ENCODE results near the gene AGFG1. TPM values are rescaled to one million over a fixed set of nuclear protein-coding genes. Genes with fewer than 3 reads are reported as not detected.

The AGFG1 gene
- total RNA-seq, 3 donors from 2014 or later: 69.2 to 76.3 (median 73.0) TPM

- DNase-seq (no peak), ATAC-seq (no peak)
- no peak for TF ChIP-seq CTCF (IDR thresholded peaks at IDR 0.05)
- no peaks in the 10 kb centered on the region for H3K36me3 ChIP-seq (ENCODE audit: low read depth)
- H3K9me3 ChIP-seq: no peaks in the 10 kb centered on the region
- no peak overlapping the region for H3K4me3 ChIP-seq
- peaks cover 10% of the 10 kb centered on the region for H3K4me1 ChIP-seq (ENCODE audit: low read depth)
- intact Hi-C loops (cut with DNase I, micrococcal nuclease): no loop called here
Observed at GRCh38 chr2:227455200-227455599, 16.8 kb upstream of the AGFG1 start.

GRCh38 chr2:227456102-227456501 is 15.9 kb upstream of the AGFG1 start:
- intact Hi-C loops (cut with DNase I, micrococcal nuclease): no loop called here
- H3K9me3 ChIP-seq: no peaks in the 10 kb centered on the region
- DNase-seq (no peak), ATAC-seq (no peak)
- no peak for TF ChIP-seq CTCF (IDR thresholded peaks at IDR 0.05)
- H3K36me3 ChIP-seq (ENCODE audit: low read depth): no peaks in the 10 kb centered on the region
- peaks cover 6% of the 10 kb centered on the region for H3K4me1 ChIP-seq (ENCODE audit: low read depth)
- no peak overlapping the region for H3K4me3 ChIP-seq

GRCh38 chr2:227456772-227457171 is 15.2 kb upstream of the AGFG1 start:
- intact Hi-C loops (cut with DNase I, micrococcal nuclease): no loop called here
- H3K4me3 ChIP-seq: no peak overlapping the region
- no peak for DNase-seq
- peaks cover 5% of the 10 kb centered on the region for H3K4me1 ChIP-seq (ENCODE audit: low read depth)
- no peak for TF ChIP-seq CTCF (IDR thresholded peaks at IDR 0.05)
- ATAC-seq: no peak
- H3K9me3 ChIP-seq: no peaks in the 10 kb centered on the region
- no peaks in the 10 kb centered on the region for H3K36me3 ChIP-seq (ENCODE audit: low read depth)

GRCh38 chr2:227460070-227460485 is 11.9 kb upstream of the AGFG1 start:
- peak; percentile 55 for ATAC-seq
- Histone ChIP-seq H3K4me1 (ENCODE audit: low read depth) (no peaks in the 10 kb centered on the region), H3K36me3 (ENCODE audit: low read depth) (no peaks in the 10 kb centered on the region), H3K4me3 (no peak overlapping the region), H3K9me3 (no peaks in the 10 kb centered on the region)
- no peak for DNase-seq
- intact Hi-C loops (cut with DNase I, micrococcal nuclease): no loop called here
- no peak for TF ChIP-seq CTCF (IDR thresholded peaks at IDR 0.05)

- Histone ChIP-seq H3K4me3 (no peak overlapping the region), H3K9me3 (no peaks in the 10 kb centered on the region), H3K4me1 (ENCODE audit: low read depth) (no peaks in the 10 kb centered on the region), H3K36me3 (ENCODE audit: low read depth) (no peaks in the 10 kb centered on the region)
- TF ChIP-seq CTCF (IDR thresholded peaks at IDR 0.05): no peak
- intact Hi-C loops (cut with DNase I, micrococcal nuclease): no loop called here
- DNase-seq: no peak
- ATAC-seq: no peak
Observed at GRCh38 chr2:227460833-227461232, 11.1 kb upstream of the AGFG1 start.

- H3K4me1 ChIP-seq (ENCODE audit: low read depth): peaks cover 10% of the 10 kb centered on the region
- ATAC-seq: no peak
- no peak for DNase-seq
- H3K9me3 ChIP-seq: no peaks in the 10 kb centered on the region
- no peak for TF ChIP-seq CTCF (IDR thresholded peaks at IDR 0.05)
- intact Hi-C loops (cut with DNase I, micrococcal nuclease): no loop called here
- no peaks in the 10 kb centered on the region for H3K36me3 ChIP-seq (ENCODE audit: low read depth)
- H3K4me3 ChIP-seq: no peak overlapping the region
Observed at GRCh38 chr2:227461811-227462461, 10.0 kb upstream of the AGFG1 start.
